H7 (cell line): Measurements from ENCODE around the gene BTBD6. TPM values are rescaled to one million over a fixed set of nuclear protein-coding genes. Genes with fewer than 3 reads are reported as not detected.
A peak's percentile ranks its signal among the peaks of the same experiment; 100 is the strongest.

Experiments
- DNase-seq: peaks from one replicate; pipeline ENCODE4 v3.0.0; 2012
- H3K27me3 ChIP-seq: 2 replicates; pipeline ENCODE4 v1.6.0; 2011; ENCODE audit warnings: mild to moderate bottlenecking, low read length; ENCODE audit not compliant: control insufficient read depth, insufficient read depth
- H3K36me3 ChIP-seq: replicated peaks from 2 replicates; pipeline ENCODE4 v1.5.1; 2011; ENCODE audit warnings: low read length; ENCODE audit not compliant: control insufficient read depth, insufficient read depth
- H3K4me3 ChIP-seq: 2 replicates; pipeline ENCODE4 v1.5.1; 2011; ENCODE audit warnings: low read depth, mild to moderate bottlenecking, control low read depth, low read length, moderate library complexity; ENCODE audit not compliant: insufficient read depth
- total RNA-seq: library from RNA; depleted of rRNA; stranded (reverse); fragments of >200 nt; shearing (Covaris generic); gene quantifications from 2 replicates; pipeline ENCODE4 v1.2.3, GENCODE V29; 2014; rRNA removed

The BTBD6 gene
- total RNA-seq, 1 experiment from 2014 or later: 22.3 TPM

- Histone ChIP-seq H3K4me3 (peak overlapping the region; percentile 87), H3K36me3 (no peaks in the 10 kb centered on the region), H3K27me3 (peaks cover 8% of the 10 kb centered on the region)
- peak; percentile 67 for DNase-seq
Measured at GRCh38 chr14:105299654-105300541, 51.6 kb downstream of the BTBD6 start.

Other genes starting within 250 kb of the BTBD6 start
- 99.0 and 111 TPM in 2 replicates for gene CDCA4, start 227.4 kb upstream of the BTBD6 start, total RNA-seq
- gene GPR132, start 183.1 kb upstream of the BTBD6 start, total RNA-seq: not detected in 2 replicates
- 13.0 and 17.9 TPM in 2 replicates for gene JAG2, start 79.8 kb upstream of the BTBD6 start, total RNA-seq
- gene NUDT14, start 67.2 kb upstream of the BTBD6 start, total RNA-seq: 30.4 and 33.6 TPM in 2 replicates
- 18.5 and 24.6 TPM in 2 replicates for gene BRF1, start 52.5 kb downstream of the BTBD6 start, total RNA-seq
- 79.2 and 112 TPM in 2 replicates for gene PACS2, start 66.2 kb downstream of the BTBD6 start, total RNA-seq
- 0.42 and 1.1 TPM in 2 replicates for gene TEX22, start 150.0 kb downstream of the BTBD6 start, total RNA-seq
- 120 and 160 TPM in 2 replicates for gene MTA1, start 171.3 kb downstream of the BTBD6 start, total RNA-seq
- gene CRIP2, start 226.3 kb downstream of the BTBD6 start, total RNA-seq: 3.7 and 8.7 TPM in 2 replicates
- 0.96 and 5.4 TPM in 2 replicates for gene CRIP1, start 238.4 kb downstream of the BTBD6 start, total RNA-seq
- 24.5 and 28.5 TPM in 2 replicates for gene TEDC1, start 242.7 kb downstream of the BTBD6 start, total RNA-seq